Stimulated activated CD4-positive, alpha-beta T cell treated with anti-CD3 and anti-CD28 coated beads, Interleukin-1b, Interleukin-23, amount 100 ng/mL, for 1 hour (primary cell): ENCODE data around the gene SMTN.
"Not testable (repeated sequence)": the region's sequence is repeated elsewhere in the genome, so short reads cannot be mapped to it uniquely, and the experiment has no call there.

Source experiments
- DNase-seq, 2 donors: peaks; one replicate each; pipeline ENCODE4 v3.0.0-alpha.2; 2020; ENCODE audit warnings: low read depth in 2 of 2

The SMTN gene

DNA sequence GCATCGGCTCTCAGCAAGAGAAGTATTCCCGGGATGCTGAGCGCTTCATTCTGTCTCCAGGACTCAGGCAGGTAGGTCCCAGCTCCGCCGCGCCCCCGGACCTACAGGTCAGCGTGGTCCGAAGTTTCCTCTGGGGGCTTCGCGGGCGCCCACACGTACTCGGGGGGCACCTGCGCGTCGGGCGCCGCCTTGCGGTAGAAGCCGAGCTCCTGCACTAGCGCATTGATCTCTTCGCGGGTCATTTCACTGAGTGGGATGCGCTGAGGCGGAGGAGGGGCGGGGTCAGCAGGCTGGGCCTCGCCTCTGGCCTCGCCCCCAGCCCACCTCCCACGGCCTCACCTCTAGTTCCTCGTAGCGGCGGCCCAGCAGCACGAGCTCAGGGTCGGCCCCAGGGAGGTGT lies 23.8 kb downstream of the SMTN start:
- no peak for DNase-seq

DNA sequence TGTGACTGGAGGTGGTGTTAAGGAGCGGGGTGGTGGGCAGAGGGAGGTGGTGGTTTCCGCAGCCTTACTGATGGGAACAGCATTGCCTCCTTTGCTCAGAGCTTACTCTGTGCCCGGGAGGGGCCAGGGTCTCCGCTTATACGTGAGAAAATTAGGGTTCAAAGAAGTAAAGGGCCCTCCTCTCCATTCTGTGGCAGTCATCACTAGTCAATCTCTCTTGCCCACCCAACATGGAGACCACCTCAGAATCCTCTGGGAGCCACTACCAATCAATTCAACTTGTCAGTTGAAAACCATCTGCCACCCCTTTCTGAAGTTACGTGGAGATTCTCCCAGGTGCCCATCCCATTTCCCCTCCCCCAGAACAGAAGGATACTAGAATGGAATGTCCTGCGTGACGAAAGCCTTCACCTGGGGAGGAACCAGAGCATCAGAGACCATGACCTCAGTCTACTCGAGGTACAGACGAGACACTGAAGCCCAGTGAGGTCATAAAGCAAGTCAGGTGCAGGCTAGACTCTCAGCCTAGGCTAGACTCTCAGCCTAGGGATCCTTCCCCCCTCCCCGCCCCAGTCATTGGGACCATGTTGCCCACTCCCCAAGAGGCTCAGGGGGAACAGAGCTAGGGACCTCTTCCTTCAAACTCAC lies 24.3 kb downstream of the SMTN start:
- no peak for DNase-seq

GRCh38 chr22:31106001-31106571 lies 25.0 kb downstream of the SMTN start:
- no peak for DNase-seq

DNA sequence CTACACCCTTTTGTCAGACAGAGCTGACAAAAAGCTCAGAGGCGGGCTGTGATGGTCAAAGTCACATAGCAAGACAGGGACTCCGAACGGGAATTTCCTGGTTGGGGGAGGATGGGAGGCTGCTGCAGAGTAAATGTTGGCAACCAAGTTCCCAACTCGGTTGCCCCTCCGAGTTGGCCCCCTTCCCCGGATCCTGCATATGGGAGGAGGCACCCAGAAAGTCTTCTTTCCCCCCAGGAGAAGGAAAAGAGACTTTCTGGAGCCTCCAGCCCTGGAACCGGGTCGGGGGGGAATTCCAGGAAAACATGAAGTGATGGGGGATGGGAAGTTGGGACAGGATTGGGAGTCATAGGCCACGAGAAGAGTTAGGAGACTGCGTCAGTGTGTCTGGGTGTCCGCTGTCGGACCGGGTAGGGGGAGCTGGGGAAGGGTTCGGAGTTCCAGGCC lies 25.6 kb downstream of the SMTN start:
- no peak for DNase-seq

DNA sequence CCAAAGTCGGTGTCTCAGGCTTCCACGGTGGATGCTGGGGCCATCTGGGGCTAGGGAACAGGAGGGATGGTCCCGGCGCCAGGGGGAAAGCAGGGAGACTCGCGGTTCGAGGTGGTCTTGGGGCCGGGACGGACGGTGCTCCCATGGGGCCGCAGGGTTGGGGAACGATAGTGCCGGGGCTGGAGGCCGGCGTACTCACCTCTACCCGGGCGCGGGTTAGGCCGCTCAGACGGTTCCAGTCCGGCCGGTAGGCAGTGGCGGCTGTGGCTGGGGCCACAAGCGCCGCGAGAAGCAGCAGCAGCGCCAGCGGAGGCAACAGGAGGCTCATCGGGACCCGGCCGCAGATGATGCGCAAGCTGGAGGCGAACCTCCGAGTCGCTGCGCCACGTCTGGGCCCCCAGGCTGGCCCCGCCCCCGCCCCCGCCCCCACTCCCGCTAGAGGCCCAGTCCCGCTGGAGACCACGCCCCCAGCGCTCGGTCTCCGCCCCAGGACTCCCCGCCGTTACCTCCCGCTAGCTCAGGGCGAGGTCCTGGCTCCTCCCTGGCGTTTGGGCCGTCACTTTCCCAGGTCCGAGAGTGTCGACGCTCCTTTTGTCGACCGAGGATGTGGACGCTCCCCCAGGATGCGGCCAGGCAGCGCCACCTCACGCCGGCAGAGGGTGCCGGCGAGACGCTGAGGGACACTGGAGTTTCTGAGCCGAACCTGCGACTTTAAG lies 26.2 kb downstream of the SMTN start, which contains the start of gene SELENOM:
Gene SELENOM (minus strand): TSS at position 391 of the 716 bp plus-strand sequence. CDS start 63 bp downstream, at position 328.
- peak; percentile 66 to 75 for DNase-seq

DNA sequence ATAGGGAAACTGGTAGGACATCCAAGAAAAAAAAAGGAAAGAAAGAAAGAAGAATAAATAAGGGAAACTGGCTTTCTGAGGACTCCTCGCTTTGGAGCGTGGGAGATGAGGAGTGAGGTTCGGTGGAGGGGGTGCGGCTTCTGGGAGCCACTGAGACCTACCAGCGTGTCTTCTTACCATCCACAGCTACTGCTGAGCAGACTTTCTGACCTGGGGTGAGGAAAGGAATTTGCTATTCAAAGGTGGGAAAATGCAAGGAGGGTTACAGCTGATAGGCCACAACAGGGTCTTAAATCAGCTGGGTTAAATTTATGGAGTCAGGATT lies 26.7 kb downstream of the SMTN start:
- DNase-seq: no peak

DNA sequence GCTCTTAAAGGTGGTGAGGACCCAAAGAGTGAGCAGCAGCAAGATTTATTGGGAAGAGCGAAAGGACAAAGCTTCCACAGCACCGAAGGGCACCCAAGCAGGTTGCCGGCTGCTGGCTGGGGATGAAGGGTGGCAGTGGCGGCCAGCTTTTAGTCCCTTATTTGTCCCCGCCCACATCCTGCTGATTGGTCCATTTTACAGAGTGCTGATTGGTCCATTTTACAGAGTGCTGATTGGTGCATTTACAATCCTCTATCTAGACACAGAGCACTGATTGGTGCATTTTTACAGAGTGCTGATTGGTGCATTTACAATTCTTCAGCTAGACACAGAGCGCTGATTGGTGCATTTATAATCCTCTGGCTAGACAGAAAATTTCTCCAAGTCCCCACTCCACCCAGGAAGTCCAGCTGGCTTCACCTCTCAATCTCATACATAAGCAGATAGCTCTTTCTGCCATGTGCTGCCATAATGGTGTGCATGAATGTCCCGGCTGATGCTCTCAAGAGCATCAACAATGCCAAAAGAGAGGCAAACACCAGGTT lies 31.5 kb downstream of the SMTN start:
- not testable (repeated sequence) for DNase-seq

DNA sequence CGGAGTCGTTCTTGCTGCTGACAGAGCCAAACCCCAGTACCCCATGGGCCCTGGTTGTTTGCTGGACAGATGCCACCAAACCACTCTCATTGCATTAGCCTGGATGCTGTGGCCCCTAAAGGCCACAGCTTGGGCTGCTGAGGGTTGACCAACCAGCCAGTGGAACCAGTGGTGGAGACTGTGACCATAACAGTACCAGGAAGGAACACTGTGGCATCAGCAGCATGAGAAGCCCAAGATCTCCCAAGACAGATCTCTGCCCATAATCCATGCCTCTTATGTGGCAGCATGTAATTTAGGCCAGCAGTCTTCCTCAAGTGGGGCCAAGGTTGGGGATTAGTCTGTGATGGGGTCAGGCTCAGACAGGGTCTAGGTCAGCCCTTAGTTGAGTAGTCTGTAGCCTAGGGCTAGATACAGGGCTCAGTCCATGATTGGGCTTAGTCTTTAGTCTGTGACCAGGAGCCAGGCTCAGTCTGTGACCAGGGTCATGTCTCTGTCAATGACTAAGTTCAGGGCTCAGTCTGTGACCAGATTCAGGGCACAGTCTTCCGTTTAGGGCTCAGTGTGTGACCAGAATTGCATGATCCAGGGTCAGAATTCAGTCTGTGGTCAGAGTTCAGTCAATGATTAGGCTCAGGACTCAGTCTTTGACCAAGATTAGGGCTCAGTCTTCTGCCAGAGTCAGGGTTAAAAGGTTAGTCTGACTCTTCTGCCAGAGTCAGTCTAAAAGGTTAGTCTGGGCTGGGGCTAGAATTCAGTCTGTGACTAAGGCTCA lies 37.1 kb downstream of the SMTN start:
- DNase-seq: no peak

- no peak for DNase-seq
These were observed 38.1 kb downstream of the SMTN start for GRCh38 chr22:31119026-31119717.

DNA sequence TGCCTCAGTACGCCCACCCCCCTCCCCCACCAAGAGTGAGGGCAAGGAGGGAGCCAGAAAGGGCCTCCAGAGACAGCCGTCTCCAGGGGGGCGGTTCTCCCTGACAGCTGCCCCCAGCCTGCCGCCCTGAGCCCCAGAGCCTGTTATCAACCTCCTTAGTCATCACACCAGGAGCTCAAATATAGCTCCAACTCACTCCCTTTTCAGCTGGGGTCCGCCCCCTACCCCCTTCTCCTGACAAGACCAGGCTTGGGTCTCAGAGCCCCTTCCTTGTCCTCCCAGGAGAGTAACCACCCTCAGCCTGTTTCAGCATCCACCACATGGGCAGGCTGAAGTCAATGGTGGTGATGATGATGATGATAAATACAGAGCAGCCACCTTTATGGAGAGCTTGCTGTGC lies 39.1 kb downstream of the SMTN start:
- no peak for DNase-seq

DNA sequence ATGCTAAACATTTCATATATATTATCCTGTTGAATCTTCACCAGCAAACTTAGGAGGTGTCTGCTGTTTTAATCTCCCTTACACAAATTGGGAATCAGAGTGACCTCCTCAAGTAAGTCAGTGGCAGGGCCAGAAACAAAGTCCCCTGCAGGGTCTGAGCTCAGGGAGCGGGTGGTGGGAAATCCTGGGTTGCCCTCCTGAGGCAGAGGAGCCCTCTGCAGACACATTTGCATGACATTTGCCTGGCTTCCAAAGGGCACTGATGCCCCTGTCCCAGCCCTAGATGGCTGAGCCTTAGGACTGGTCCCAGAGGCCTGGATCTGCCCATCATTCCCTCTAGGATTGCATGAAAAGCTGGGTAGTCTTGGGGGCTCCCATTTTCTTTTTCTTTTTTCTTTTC lies 39.5 kb downstream of the SMTN start:
- DNase-seq: no peak

- no peak for DNase-seq
These were observed 40.3 kb downstream of the SMTN start for GRCh38 chr22:31121403-31121802.

- no peak for DNase-seq
These were observed 41.0 kb downstream of the SMTN start for GRCh38 chr22:31122196-31122531.

- DNase-seq: no peak
These were observed 41.6 kb downstream of the SMTN start, which contains the start of gene INPP5J for GRCh38 chr22:31122532-31123291. INPP5J (plus strand) TSS chr22:31122966; CDS start chr22:31123015, 49 bp downstream.

GRCh38 chr22:31123292-31123602 lies 42.1 kb downstream of the SMTN start:
- DNase-seq: no peak

DNA sequence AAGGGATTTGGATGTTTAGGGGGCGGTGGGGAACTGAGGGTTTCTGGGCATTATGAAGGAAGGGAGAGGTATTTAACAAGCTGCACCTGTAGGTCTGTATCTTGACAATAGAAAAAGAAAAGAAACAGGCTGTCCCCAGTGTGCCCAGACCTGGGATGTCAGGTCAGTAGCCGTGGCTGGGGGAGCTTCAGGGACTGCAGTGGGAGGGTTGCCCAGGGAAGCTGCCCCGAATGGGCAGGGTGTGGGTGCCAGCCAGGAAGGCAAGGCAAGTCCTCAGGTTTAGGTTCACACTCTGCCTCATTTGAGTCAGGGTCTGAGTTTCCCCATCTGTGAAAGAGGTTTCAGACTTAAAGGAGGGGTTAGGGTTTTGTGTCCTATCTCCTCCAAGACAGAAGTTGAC lies 43.2 kb downstream of the SMTN start:
- DNase-seq: no peak

DNA sequence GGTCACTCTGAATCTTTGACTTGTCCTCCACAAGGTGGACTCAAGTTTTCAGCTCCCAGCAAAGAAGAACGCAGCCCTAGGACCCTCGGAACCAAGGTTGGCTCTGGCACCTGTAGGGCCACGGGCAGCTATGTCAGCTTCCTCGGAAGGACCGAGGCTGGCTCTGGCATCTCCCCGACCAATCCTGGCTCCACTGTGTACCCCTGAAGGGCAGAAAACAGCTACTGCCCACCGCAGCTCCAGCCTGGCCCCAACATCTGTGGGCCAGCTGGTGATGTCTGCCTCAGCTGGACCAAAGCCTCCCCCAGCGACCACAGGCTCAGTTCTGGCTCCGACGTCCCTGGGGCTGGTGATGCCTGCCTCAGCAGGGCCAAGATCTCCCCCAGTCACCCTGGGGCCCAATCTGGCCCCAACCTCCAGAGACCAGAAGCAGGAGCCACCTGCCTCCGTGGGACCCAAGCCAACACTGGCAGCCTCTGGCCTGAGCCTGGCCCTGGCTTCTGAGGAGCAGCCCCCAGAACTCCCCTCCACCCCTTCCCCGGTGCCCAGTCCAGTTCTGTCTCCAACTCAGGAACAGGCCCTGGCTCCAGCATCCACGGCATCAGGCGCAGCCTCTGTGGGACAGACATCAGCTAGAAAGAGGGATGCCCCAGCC lies 43.8 kb downstream of the SMTN start:
- no peak for DNase-seq

- DNase-seq: no peak
These were observed 44.5 kb downstream of the SMTN start for GRCh38 chr22:31125521-31126117.

- DNase-seq: no peak
These were observed 45.2 kb downstream of the SMTN start for GRCh38 chr22:31126128-31126868.

DNA sequence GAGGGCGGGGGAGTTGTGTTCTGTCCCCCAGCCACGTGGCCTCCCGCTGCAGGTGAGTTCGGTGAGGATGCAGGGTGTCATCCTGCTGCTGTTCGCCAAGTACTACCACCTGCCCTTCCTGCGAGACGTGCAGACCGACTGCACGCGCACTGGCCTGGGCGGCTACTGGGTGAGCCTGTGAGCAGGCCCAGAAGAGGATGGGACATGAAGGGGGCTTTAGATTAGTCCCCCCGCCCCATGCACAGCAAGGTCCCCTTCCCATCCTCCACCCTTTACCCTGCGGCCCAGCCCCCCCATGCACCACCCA lies 45.7 kb downstream of the SMTN start:
- DNase-seq: no peak
